ENCODE data around the gene ARHGEF12.

- TF ChIP-seq JUNB (IDR thresholded peaks at IDR 0.05; ENCODE audit: unreplicated experiment) (no peak), CREB1 (CRISPR knock-in tag; IDR thresholded peaks at IDR 0.05; ENCODE audit: low read depth) (no peak), CTCF (conservative IDR thresholded peaks at IDR 0.05; ENCODE audit: low read depth in 2 of 2) (no peak), EZH2 (IDR thresholded peaks at IDR 0.05; ENCODE audit: low read depth, unreplicated experiment) (no peak), REST (IDR thresholded peaks at IDR 0.05; ENCODE audit: unreplicated experiment) (no peak), EZH2phosphoT487 (IDR thresholded peaks at IDR 0.05; ENCODE audit: unreplicated experiment) (no peak), NANOG (IDR thresholded peaks at IDR 0.05; ENCODE audit: borderline replicate concordance) (no peak), POLR2AphosphoS5 (IDR thresholded peaks at IDR 0.05; ENCODE audit: low read depth) (no peak; the same call in 1 of the 2 replicates)
Measured at GRCh38 chr11:120316880-120317688, 19.1 kb upstream of the ARHGEF12 start.
